Fibroblast of lung (primary cell): Measurements from ENCODE around the gene CHPF2. TPM values are rescaled to one million over a fixed set of nuclear protein-coding genes. Genes with fewer than 3 reads are reported as not detected.

Experiments used
- DNase-seq, 2 donors: peaks; one replicate each; pipeline versions ENCODE4 v3.0.0 to v3.0.0-alpha.2; 2010; ENCODE audit warnings: low read depth in 2 of 2
- H2AFZ ChIP-seq: 2 replicates; pipeline ENCODE4 v1.5.1; 2012; ENCODE audit warnings: low read length, control low read depth, inconsistent platforms
- H3K27ac ChIP-seq: 2 replicates; pipeline ENCODE4 v1.5.1; 2011; ENCODE audit warnings: low read length, control low read depth; ENCODE audit not compliant: insufficient read depth
- H3K27me3 ChIP-seq: 2 replicates; pipeline ENCODE4 v1.5.1; 2011; ENCODE audit warnings: mild to moderate bottlenecking, low read length; ENCODE audit not compliant: control insufficient read depth, insufficient read depth
- H3K36me3 ChIP-seq: 2 replicates; pipeline ENCODE4 v1.5.1; 2011; ENCODE audit warnings: low read length; ENCODE audit not compliant: control insufficient read depth, insufficient read depth
- H3K4me1 ChIP-seq: 2 replicates; pipeline ENCODE4 v1.5.1; 2011; ENCODE audit warnings: low read length; ENCODE audit not compliant: control insufficient read depth, insufficient read depth; ENCODE audit errors: extremely low read depth
- H3K4me2 ChIP-seq: 2 replicates; pipeline ENCODE4 v1.5.1; 2011; ENCODE audit warnings: low read length, control low read depth; ENCODE audit not compliant: insufficient read depth; ENCODE audit errors: extremely low read depth
- H3K4me3 ChIP-seq, 4 experiments: fragments of 200-600 bp in 1 of 4; sonication (generic) in 1 of 4; replicated peaks in 1 of 4; 2 replicates each; pipeline ENCODE4 v1.5.1; 2011 to 2016; ENCODE audit warnings: low read length in 4 of 4, low read depth in 3 of 4, mild to moderate bottlenecking in 3 of 4, control low read depth in 2 of 4, inconsistent platforms in 1 of 4, mixed read lengths in 1 of 4; ENCODE audit not compliant: insufficient read depth in 1 of 4; ENCODE audit errors: control extremely low read depth in 1 of 4
- H3K79me2 ChIP-seq: 2 replicates; pipeline ENCODE4 v1.5.1; 2012; ENCODE audit warnings: mild to moderate bottlenecking, low read length, inconsistent platforms; ENCODE audit not compliant: control insufficient read depth, insufficient read depth
- H3K9ac ChIP-seq: 2 replicates; pipeline ENCODE4 v1.5.1; 2011; ENCODE audit warnings: mild to moderate bottlenecking, low read length, control low read depth; ENCODE audit not compliant: insufficient read depth
- H3K9me3 ChIP-seq: 2 replicates; pipeline ENCODE4 v1.5.1; 2012; ENCODE audit warnings: low read depth, low read length; ENCODE audit not compliant: control insufficient read depth, insufficient read depth
- H4K20me1 ChIP-seq: 2 replicates; pipeline ENCODE4 v1.5.1; 2011; ENCODE audit warnings: low read length; ENCODE audit not compliant: control insufficient read depth, insufficient read depth; ENCODE audit errors: extremely low read depth
- EZH2 ChIP-seq: IDR thresholded peaks from 2 replicates; pipeline ENCODE4 v1.5.1; 2012; ENCODE audit warnings: low read length, control low read depth, mild to moderate bottlenecking; ENCODE audit errors: missing control alignments
- polyA plus RNA-seq, 2 donors: library from polyadenylated mRNA; depleted of rRNA in 1 of 2; stranded (reverse) in 1 of 2; unstranded in 1 of 2; fragments of >200 nt; gene quantifications; 2 replicates each; pipeline ENCODE4 v1.2.1, GENCODE V29; 2011 to 2012; ENCODE audit warnings: missing spikeins in 1 of 2
- total RNA-seq: library from RNA; depleted of rRNA; stranded (reverse); fragments of >200 nt; gene quantifications from 2 replicates; pipeline ENCODE4 v1.2.1, GENCODE V29; 2014
- TF ChIP-seq, protein P1 (sequence below), 2 donors: IDR thresholded peaks in 1 of 2; conservative IDR thresholded peaks in 1 of 2; 1 replicate in 1 of 2; 2 replicates in 1 of 2; pipeline ENCODE4 v1.5.1; 2011 to 2012; ENCODE audit warnings: low read length in 2 of 2, control low read depth in 1 of 2, inconsistent platforms in 1 of 2, low read depth in 1 of 2, mild to moderate bottlenecking in 1 of 2

Gene CHPF2
- total and polyA plus RNA-seq, 2 donors (not counting 1 experiment from before 2014, with no cell fraction given), result 42.5 to 46.7 TPM

DNA sequence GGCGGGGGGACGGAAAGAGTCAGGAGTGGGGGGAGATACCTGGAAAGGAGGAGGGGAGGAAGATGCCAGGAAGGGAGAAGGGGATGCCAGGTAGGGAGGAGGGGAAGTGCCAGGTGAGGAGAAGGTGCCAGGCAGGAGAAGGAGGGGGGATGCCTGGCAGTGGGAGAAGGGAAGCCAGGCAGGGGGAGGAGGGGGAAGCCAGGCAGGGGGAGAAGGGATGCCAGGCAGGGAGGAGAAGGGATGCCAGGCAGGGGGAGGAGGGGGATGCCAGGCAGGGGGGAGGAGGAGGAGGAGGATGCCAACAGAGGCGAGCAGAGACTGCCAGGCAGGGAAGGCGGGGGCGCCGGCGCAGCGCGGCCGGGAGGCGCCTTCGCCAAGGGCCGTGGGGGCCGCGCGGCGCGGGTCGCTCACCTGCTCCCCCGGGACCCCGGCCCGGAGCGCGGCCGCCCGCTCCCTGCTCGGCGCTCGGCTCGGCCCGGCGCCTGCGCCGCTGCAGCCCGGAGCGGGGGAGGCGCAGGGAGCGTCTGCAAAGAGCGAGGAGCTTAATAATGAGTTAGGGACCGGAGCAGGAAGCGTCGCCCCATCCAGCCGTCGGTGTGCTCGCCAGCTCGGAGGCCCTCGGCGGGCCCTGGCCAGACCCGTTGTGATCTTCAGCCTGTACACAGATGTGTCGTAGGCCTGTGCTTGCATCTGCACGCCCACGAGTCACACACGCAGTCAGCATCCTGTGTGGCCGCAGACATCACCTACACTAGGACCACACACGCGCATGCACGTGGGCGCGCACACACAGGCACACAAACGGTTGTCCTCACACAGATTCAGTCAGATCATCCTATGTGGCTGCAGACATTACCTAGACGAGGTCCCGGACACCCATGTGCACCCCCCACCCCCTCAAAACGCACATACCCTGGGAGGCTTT, 44.6 kb downstream of the CHPF2 start:
- peak; percentile 66 to 76 for DNase-seq

DNA sequence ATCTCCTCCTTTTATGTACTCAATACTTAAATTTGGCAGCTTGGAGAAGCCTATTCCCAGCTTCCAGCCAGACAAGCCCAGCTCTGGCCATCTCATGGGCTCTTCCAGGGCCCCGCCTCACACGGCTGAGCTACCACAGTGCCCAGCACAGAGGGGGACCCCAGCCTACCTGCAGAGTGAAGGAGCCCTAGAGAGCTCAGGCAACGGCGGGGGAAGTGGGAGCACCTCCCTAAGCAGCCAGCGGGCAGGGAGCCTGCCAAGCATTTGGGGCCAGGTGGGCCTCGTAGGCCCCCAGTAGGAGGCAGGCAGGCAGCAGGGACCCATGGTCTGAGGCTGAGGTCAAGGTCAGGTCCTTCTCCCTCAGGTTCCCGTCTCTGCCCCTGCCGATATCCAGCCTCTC, 45.3 kb downstream of the CHPF2 start:
- no peaks in the 10 kb centered on the region for H3K4me1 ChIP-seq
- no peak overlapping the region for H2AFZ ChIP-seq
- H3K9me3 ChIP-seq, result no peaks in the 10 kb centered on the region
- TF ChIP-seq, protein P1, sequence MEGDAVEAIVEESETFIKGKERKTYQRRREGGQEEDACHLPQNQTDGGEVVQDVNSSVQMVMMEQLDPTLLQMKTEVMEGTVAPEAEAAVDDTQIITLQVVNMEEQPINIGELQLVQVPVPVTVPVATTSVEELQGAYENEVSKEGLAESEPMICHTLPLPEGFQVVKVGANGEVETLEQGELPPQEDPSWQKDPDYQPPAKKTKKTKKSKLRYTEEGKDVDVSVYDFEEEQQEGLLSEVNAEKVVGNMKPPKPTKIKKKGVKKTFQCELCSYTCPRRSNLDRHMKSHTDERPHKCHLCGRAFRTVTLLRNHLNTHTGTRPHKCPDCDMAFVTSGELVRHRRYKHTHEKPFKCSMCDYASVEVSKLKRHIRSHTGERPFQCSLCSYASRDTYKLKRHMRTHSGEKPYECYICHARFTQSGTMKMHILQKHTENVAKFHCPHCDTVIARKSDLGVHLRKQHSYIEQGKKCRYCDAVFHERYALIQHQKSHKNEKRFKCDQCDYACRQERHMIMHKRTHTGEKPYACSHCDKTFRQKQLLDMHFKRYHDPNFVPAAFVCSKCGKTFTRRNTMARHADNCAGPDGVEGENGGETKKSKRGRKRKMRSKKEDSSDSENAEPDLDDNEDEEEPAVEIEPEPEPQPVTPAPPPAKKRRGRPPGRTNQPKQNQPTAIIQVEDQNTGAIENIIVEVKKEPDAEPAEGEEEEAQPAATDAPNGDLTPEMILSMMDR (conservative IDR thresholded peaks at IDR 0.05 in 1 of 2, IDR thresholded peaks at IDR 0.05 in 1 of 2; ENCODE audit: low read depth in 1 of 2, low read length in 2 of 2), result no peak
- TF ChIP-seq EZH2, result no peak
- no peak overlapping the region for H3K4me3 ChIP-seq
- H3K27me3 ChIP-seq, result peaks cover 7% of the 10 kb centered on the region
- no peak overlapping the region for H3K27ac ChIP-seq
- no peaks in the 10 kb centered on the region for H3K79me2 ChIP-seq
- H3K36me3 ChIP-seq, result no peaks in the 10 kb centered on the region
- no peak overlapping the region for H3K9ac ChIP-seq
- no peaks in the 10 kb centered on the region for H4K20me1 ChIP-seq
- no peak for DNase-seq
- H3K4me2 ChIP-seq, result no peak overlapping the region

More for the DNA sequence above, 44.6 kb downstream of the CHPF2 start:
- Histone ChIP-seq H3K79me2 (no peaks in the 10 kb centered on the region), H3K9me3 (no peaks in the 10 kb centered on the region), H3K36me3 (no peaks in the 10 kb centered on the region), H3K4me3 (peak overlapping the region in 3 of 4 experiments; percentile 6 to 49 (median 36)), H3K27ac (no peak overlapping the region), H4K20me1 (no peaks in the 10 kb centered on the region), H2AFZ (peak overlapping the region; percentile 46), H3K4me1 (no peaks in the 10 kb centered on the region), H3K9ac (no peak overlapping the region), H3K27me3 (peaks cover 7% of the 10 kb centered on the region), H3K4me2 (peak overlapping the region; percentile 28)
- TF ChIP-seq EZH2, result peak; percentile 54
- TF ChIP-seq, protein P1 (conservative IDR thresholded peaks at IDR 0.05 in 1 of 2, IDR thresholded peaks at IDR 0.05 in 1 of 2; ENCODE audit: low read depth in 1 of 2, low read length in 2 of 2), result no peak

DNA sequence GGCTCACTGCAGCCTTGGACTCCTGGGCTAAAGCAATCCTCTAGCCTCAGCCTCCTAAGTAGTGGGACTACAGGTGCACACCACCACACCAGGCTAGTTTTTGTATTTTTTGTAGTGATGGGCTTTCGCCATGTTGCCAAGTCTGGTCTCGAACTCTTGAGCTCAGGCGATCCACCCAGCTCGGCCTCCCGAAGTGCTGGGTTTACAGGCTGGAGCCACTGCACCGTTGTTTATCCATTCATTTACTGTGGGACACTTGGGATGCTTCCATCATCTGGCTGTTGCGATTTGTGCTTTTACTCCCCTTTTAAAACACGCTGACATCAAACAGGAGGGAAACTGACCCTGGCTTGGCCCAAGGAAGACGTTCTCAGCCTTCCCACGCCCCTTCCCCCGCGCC, 46.7 kb downstream of the CHPF2 start:
- no peak overlapping the region for H3K9ac ChIP-seq
- no peaks in the 10 kb centered on the region for H3K79me2 ChIP-seq
- H3K4me3 ChIP-seq, result no peak overlapping the region
- H3K4me1 ChIP-seq, result no peaks in the 10 kb centered on the region
- no peaks in the 10 kb centered on the region for H3K36me3 ChIP-seq
- no peak overlapping the region for H3K4me2 ChIP-seq
- H3K27me3 ChIP-seq, result peaks cover 7% of the 10 kb centered on the region
- TF ChIP-seq, protein P1 (conservative IDR thresholded peaks at IDR 0.05 in 1 of 2, IDR thresholded peaks at IDR 0.05 in 1 of 2; ENCODE audit: low read depth in 1 of 2, low read length in 2 of 2), result no peak
- TF ChIP-seq EZH2, result no peak
- no peak overlapping the region for H2AFZ ChIP-seq
- no peak overlapping the region for H3K27ac ChIP-seq
- H4K20me1 ChIP-seq, result no peaks in the 10 kb centered on the region
- H3K9me3 ChIP-seq, result no peaks in the 10 kb centered on the region
- no peak for DNase-seq
